ENCODE results near the gene GPR55.
"Not testable (repeated sequence)": the region's sequence is repeated elsewhere in the genome, so short reads cannot be mapped to it uniquely, and the experiment has no call there.

Gene GPR55, protein sequence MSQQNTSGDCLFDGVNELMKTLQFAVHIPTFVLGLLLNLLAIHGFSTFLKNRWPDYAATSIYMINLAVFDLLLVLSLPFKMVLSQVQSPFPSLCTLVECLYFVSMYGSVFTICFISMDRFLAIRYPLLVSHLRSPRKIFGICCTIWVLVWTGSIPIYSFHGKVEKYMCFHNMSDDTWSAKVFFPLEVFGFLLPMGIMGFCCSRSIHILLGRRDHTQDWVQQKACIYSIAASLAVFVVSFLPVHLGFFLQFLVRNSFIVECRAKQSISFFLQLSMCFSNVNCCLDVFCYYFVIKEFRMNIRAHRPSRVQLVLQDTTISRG

DNA sequence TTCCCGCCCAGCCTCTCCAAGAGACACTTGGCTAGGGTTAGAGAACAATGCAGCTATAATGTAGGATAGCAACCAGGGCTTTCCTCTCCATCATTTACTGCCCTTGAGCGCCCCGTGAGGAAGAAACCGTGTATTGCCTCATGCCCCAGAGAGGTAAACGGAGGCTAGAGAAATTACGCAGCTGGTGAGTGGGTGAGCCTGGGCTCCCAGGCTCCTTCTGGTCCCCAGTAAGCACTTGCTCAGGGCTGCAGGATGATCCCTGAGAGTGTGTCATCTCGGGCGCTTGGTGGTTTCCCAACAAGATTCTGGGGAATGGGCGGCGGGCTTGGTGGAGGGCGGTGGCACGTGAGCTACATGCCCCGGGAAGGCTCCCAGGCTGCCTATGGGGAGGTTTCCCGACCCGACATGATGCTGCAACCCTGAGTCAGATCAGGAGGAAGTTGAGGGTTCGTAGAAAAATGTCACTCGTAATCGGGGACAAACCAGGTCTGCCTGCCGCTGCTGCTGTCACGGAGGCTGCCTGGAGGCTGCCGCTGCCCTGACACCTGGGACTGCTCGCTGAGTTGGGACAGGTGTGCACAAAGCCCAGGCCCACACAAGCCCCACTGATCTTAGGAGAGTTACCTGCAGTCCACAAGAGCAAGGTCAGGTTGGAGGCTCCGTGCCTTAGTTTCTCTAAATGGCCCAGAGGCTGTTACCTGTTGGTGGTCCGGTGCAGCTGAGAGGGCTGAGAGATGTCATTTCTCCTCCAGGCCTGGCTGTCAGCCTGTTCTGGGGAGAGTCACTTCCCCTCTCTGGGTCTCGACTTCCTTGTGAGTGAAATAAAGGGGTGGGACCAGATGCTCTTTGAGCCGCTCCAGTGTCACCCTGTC is at the start of gene GPR55:
Gene GPR55, minus strand, starts transcription at position 773 of the 872 bp plus-strand sequence. CDS start 14,280 bp downstream, outside the sequence.
- DNase-seq: peak; percentile 89

DNA sequence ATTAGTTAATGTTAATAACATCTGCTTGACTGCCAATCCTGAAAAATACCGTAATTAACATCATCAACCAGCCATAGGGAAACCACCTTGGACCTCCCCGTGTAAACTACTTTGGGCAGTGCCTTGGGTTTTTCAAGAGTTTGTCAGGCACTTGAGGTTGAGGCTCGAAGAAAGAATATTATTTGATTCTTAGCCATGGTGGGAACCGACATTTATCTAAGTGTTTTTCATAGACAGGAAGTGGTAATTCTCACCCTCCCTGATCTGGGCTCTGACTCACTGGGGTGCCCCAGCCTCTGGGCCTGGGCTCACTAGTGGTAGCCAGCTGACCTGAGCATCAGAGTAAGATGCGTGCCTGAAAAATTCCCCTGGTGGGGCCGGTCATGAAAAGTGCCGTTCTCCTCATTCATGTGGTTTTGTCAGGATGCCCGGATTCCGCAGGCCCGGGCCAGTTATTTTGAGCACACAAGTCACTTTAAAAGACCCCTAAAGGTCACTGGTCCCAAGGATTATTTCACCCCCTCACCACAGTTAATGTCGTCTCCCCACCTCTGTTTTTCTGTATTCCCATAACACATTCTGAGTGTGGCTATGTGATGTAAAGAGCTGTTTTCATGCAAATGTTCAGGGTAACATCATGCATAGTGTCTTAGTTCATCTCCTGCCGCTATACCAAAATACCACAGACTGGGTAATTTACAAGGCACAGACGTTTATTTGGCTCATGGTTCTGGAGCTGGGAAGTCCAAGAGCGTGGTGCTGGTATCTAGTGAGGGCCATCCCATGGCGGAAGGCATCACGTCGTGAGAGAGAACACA is 49.3 kb upstream of the GPR55 start:
- peak; percentile 90 for DNase-seq

DNA sequence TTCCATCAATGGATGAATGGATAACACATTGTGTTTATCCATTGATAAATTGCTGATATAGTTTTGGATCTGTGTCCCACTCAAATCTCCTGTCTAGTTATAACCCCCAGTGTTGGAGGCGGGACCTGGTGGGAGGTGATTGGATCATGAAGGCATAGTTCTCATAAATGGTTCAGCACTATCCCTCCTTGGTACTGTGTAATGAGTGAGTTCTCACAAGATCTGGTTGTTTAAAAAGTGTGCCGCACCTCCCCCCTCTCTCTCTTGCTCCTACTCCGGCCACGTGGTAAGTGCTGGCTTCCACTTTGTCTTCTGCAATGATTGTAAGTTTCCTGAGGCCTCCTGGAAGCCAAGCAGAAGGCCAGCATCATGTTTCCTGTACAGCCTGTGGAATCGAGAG is 47.0 kb upstream of the GPR55 start:
- DNase-seq: peak; percentile 53

DNA sequence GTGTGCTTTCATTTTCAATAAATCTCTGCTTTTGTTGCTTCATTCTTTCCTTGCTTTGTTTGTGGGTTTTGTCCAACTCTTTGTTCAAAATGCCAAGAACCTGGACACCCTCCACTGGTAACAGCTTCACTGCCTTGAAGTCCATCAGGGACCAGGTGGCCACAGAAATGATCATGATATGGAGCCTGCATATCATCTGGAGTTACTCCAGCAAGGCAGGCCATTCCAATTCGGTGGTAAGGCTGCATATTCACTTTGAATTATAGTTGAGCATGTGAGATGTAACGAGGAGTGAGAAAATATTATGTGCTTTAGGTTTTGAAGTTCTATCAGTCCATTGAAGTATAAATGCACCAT is 44.6 kb upstream of the GPR55 start:
- DNase-seq: peak; percentile 28

DNA sequence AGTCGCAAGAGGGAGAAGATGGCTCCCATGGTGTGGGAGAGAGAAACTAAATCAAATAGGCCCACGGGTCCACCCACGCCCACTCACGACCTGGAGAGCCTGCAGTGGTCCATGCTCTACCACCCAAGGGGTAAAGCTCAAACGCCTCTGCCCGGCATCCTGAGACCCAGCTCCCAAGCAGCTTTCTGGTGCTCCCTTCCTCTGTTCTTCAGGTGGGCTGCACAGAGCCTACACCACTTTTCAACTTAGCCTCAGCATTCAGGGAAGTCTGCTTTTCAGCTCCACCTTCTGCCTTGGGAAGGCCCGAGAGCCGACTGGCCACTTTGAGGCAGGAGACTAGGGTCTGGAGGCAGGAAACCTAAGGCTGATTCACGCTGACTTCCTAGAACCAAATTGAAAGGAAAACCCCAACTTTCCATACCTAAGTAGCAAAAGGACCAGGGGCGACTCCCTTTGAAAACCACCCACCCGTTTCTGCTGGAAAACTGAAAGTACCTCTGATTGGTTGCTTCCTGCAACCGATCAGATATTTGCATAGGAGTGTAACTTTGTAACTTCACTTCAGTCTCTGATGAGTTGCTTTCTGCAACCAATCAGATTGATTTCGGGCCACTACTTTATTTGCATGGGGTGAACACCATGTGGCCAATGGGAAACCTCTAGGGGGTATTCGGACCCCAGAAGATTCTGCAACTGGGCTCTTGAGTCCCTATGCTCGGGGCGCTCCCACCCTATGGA is 44.0 kb upstream of the GPR55 start:
- DNase-seq: peak; percentile 55

DNA sequence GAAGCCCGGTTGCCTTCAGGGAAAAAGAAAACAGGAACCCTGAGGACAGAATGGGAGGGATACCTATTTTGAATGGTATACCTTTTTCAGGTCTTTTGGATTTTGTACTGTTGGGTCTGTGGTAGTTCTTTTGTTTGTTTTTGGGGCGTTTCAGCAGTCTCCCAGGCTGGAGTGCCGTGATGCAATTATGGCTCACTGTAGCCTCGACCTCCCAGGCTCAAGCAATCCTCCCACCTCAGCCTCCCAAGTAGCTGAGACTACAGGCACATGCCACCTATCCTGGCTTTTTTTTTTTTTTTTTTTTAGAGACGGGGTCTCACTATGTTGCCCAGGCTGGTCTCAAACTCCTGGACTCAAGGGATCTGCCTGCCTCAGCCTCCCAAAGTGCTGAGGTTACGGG is 43.3 kb upstream of the GPR55 start:
- DNase-seq: not testable (repeated sequence)

DNA sequence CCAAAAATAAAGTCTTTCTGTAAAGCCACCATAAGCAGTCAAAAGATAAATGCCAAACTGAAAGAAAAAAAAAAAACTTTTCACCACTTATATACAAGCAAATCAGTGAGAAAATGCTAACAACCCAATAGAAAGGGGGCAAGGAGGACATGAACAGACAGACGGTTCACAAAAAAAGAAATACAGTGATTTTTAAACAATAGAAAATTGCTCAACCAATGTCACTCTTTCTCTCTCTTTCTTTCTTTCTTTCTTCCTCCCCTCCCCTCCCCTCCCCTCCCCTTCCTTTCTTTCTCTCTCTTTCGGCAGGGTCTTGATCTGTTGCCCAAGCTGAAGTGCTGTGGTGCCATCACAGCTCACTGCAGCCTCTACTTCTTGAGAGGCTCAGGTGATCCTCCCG is 42.1 kb upstream of the GPR55 start:
- DNase-seq: no peak

DNA sequence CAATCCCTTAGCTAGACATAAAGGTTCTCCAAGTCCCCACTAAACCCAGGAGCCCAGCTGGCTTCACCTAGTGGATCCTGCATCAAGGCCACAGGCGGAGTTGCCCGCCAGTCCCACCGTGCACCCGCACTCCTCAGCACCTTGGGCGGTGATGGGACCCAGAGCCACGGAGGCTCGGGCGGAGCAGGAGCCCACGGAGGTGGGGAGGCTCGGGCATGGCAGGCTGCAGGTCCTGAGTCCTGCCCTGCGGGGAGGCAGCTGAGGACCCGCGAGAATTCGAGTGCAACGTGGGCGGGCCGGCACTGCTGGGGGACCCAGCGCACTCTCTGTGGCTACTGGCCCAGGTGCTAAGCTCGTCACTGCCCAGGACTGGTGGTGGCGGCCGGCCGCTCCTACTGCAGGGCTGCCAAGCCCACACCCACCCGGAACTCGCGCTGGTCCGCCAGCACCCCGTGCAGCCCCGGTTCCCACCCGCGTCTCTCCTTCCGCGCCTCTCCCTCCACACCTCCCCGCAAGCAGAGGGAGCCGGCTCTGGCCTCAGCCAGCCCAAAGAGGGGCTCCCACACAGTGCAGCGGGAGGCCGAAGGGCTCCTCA is 39.2 kb upstream of the GPR55 start:
- peak; percentile 52 for DNase-seq

DNA sequence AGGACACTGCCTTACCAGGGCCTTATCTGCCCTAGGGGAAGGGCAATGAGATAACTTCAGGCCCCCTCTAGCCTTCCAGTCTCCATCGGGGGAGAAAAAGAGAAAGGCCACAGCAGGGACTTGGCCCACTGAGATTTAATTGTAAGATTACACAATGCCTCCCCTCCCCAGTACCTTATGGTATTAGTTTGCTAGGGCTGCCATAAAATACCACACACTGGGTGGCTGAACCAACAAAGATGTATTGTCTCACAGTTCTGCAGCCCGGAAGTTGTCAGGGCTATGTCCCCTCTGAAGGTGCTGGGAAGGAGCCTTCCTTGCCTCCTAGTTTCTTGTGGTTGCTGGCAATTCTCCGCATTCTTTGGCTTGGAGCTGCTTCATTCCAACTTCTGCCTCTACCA is 36.0 kb upstream of the GPR55 start:
- peak; percentile 49 for DNase-seq

DNA sequence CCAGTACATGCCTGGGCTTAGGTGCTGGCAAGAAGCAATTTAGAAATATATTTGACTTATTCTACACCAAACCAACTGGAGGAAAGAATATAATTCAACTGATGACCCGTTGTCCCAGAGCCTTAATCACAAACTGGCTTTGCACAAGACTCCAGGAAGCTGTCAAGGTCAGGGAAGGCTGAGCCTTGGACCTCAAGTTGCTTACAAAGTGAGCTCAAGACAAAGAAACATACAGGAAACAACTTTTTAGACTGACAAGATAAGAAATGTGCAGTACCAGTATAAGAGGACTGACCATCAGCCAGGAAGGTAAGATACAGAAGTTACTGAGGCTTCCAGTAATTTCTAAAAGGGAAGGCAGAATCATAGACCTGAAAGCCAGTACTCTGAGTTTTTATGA is 35.0 kb upstream of the GPR55 start:
- peak; percentile 44 for DNase-seq

DNA sequence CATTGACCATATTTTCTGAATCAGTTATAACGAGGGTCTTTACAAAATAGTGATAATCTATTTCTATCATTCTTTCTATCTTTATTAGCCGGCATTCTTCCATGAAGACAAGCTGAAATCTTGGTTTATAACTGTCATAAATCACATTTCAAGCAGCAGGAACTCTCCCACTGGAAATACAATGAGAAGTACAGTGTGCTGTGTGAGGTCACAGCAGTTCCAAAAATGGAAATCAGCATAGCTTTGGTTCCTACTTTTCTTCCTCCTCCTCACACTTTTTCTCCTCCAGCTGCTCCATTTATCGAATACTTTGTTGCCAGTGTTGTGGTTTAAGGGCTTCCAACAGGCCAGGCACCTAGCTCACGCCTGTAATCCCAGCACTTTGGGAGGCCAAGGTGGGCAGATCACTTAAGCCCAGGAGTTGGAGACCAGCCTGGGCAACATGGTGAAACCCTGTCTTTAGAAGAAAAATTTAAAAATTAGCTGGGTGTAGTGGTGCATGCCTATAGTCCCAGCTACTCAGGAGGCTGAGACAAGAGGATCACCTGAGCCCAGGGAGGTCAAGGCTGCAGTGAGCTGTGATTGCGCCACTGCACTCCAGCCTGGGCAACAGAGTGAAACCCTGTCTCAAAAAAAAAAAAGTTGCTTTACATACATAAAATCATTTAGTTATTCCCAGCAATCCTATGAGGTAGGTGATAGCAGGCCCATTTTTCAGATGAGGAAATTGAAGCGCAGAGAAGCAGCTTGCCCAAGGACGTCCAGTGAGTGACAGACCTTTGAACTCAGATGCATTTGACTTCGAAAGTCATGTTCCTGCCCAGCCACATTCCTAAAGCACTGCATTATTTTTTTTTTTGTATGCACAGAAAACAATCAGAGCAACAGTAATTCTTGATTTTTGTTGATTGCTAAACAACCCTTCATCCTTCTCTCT is 34.0 kb upstream of the GPR55 start:
- DNase-seq: peak; percentile 43

DNA sequence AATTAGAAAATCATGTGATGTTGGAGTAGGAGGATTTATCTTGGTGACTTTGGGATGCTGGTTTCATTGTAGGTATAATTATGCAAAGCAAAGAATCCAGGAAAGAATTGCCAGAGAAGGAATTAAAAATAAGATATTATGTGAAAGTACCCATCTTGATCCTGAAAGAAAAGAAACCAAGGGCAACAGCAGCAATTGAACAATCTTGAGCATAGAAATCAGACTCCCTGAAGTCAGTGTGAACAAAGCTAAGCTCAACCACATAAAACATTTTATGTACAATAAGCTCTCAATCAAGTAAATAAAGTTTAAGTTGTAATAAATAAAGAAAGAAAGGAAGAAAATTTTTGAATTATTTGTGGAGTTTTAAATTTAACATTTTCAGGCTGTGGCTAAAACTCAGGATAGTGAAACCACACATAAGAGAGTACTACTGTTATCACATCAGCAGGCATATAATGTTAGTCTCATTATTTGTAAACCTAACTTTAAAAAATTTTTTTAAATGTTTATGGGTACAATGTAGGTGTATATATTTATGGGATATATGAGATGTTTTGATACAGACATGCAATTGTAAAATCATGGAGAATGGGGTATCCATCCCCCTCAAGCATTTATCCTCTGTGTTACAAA is 32.8 kb upstream of the GPR55 start:
- DNase-seq: no peak

DNA sequence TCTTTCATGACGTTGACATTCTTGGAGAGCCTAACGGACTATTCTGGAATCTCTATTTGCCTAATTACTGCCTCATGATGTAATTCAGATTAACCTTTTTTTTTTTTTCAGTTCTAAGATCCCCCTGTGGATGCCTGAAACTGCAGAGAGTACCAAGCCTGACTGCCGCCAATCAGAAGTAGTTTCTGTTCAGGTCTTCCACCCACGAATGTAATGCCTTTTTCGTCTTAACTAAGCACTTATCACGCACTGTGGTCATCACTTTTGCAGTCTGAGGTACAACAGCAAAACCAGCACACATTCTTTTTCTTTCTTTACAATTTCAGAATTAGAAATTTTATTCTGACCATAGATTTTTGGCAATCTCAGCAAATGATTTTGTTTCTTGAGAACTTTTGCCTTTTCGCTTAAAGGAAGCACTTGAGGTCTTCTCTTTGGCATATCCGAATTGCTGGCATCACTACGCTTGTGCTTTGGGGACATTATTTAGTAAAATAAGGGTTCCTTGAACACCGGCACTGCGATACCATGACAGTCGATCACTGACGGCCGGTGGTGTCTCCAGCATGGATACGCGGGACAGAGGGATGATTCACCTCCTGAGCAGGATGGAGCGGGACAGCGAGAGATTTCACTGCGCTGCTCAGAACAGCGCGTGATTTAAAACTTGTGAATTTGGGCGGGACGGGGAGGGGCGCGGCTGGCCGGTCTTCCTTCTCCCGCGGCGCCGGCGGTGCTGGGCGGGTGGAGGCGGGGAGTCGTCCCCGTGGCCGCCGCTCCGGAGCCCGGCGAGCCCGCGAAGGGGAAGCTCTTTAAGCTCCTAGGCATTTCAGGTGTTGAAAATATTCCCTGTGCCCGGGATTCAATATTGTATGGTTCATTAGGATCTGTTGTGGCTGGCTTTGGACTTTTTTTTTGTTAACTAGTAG is 32.0 kb upstream of the GPR55 start:
- peak; percentile 80 for DNase-seq

DNA sequence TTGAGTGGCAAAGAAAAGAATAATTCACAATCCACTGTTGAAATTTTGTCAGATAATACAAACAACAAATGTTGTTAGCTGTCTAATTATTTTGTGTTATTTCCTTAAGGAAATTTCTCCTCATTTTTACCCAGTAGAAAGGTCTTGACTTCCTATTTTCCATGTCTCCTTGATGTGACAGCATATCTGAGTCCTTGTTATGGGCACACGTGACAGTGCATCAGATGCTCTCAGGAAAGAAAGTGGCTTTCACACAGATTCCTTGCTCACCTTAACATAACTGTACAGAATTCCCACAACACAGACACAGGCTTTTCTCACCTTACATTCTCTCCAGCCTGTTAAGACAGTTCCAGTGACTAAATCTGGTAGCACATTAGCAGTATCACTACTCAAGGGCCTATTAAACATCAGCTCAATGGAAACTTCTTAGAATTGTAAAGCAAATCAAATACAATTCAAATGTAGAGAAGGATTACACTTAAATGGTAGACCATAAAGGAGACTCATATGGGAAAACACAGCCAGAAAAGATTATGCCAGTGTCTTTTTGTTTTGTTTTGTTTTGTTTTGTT is 30.2 kb upstream of the GPR55 start:
- peak; percentile 33 for DNase-seq

DNA sequence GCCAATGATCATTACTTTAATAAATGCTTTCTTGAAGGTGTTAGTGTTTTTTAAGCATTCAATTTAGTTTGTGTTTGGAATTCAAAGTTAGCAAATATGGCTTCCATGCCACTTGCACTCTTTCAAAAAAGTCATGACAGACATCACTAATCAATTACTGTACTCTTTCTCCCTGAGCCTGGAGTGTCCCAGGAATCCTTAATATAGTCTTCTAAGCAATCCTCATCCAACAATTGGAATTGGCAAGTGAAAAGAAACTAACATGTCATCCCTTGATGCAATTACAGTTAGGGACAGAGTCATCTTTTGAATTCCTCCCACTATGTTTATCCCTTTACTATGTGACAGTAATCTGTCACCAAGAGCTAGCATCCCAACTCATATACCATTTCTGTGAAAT is 29.7 kb upstream of the GPR55 start:
- no peak for DNase-seq

DNA sequence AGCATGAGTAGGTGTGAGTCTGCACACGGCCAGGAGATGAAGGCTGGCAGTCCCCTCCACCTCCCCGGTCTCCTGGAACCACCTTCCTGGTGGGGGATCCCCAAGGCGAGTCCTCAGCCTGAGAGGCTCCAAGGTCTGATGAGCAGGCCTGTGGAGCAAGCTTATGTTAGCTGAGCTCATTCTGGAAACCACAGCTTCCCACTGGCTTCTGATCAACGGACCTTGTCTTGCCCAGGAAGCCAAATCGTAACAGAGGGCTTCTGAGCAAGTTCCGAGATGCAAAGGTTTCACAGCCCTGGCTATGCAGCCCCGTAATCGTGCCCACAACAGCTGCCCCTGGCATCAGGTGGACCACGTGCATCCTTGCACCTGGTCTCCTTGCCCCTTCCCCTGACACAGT is 28.8 kb upstream of the GPR55 start:
- peak; percentile 59 for DNase-seq

DNA sequence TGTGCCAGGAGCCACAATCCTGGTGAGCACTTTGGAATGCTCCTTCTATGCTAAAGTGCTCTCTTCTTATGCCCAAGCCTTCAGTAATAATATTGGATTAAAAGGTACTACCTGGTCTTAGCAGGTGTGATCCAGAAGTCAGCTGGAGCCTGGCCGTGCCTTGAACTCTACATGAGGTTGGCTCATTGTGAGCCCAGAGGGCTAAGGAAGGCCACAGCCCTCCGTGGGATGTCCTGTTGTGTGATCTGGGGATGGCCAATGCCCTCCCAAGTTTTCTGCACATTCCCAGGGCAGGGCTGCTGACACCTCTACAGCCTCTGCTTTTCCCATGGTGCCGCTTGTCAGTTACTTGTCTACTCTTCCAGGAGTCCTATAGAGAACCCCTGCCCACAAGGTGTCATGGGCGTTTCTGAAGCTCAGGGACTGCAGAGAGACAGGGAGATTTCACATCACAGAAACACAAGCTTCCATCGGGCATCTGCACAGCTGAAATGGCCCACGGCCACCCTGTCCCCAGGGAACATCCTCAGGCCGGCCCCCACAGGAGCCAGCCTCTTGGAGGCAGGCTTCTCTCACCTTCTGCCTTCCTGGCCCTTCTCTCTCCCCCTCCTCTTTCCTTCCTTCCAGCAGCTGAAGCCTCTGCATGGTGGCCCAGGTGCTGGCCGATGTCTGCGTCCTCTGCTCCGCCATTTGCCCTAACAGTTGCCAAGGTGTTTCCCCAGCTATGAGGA is 27.3 kb upstream of the GPR55 start:
- DNase-seq: peak; percentile 53

DNA sequence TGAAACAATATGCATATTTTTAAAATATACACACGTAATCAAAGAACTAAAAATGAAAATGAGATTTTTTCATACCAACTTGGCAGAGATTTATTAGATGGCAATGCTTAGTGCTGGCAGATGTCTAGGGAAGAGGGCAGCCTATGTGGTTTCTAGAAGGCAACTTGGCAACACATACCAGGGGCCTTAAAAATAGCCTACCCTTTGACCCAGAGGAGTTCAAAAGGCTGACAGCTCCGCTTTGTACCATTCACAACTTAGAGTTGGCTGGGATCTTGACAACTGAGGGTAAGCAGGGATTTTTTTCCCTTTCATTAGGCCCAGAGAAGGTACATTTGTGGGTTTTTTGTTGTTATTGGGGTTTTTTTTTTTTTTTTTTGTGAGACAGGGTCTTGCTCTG is 26.4 kb upstream of the GPR55 start:
- peak; percentile 35 for DNase-seq

All from activated CD8-positive, alpha-beta memory T cell treated with anti-CD3 and anti-CD28 coated beads for 24 hours (primary cell).